NCI-H526 (cell line): ENCODE measurements around the gene SHH.

ENCODE experiments used
- DNase-seq, 2 experiments: peaks; one replicate each; lab custom pipeline; 2025; lab: John Stamatoyannopoulos, UW

The SHH gene

GRCh38 chr7:155811895-155812761, at the start of gene SHH:
SHH (minus strand) TSS chr7:155812463; CDS start chr7:155812122, 341 bp downstream.
- peak in 1 of 2 experiments; percentile 55 for DNase-seq

DNA sequence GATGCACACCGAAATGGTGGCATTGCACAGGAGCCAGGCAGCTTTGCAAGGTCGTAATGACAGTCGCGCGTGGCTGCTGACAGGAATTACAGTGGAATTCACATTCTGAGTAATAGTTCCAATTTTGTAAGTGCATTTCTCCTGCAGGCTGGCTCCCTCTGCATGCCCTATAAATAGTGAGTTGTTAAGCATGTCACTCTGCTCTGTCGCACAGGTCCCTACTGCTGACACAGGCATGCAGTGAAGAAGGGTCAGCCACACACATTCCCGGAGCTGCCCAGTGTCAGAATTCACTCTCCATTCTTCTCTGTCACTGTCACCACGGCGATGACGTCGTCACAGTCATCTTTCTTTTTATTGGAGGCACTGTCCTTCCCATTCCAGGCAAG, 49.2 kb upstream of the SHH start:
- DNase-seq: no peak

DNA sequence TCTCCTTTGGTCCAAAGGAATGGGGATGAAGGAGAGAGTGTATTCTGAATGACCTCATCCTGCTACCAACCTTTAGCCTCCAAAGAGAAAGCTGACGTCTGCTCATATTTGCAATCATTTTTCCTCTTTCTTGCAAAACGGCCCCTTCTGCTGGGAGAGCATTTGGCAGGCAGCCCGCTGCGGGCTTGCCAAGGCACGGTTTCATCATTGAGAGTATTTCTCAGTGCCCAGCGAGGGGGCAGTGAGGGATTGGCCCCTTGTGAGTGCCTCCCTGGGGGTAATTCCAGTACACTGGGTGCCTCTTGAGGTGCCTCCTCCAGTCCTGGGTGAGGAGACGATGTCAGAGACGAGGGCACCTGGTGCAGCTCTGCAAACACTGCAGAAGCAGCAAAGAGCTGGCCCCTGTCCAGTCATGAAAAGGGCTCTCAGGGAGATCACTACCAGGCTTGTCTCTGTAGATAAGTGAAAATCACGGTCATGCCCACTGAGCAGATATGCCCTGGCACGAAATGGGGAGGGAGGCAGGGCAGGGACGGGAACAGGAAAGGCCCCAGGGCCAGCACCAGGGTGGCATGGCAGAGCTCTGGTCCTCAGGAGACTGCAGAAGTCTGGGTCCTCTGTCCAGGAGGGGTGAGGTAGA, 48.7 kb upstream of the SHH start:
- DNase-seq: no peak

DNA sequence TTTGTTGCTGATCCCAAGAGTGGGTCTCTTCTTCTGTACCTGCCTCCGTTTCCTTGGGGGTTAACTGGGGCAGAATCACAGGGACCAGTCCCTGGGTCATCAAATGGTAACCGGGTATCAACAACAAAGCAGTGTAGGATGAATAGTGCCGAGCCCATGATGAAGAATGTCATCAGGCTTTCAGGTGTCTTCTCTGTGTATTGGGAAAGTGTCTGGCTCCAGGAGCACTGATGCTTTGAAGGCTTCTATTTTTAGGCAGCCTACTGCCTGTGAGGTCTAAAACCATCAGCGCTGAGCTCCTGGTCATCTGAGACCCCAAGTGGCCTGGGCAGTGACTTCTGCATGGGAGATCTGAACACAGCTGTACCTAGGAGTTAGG, 48.2 kb upstream of the SHH start:
- DNase-seq: no peak

DNA sequence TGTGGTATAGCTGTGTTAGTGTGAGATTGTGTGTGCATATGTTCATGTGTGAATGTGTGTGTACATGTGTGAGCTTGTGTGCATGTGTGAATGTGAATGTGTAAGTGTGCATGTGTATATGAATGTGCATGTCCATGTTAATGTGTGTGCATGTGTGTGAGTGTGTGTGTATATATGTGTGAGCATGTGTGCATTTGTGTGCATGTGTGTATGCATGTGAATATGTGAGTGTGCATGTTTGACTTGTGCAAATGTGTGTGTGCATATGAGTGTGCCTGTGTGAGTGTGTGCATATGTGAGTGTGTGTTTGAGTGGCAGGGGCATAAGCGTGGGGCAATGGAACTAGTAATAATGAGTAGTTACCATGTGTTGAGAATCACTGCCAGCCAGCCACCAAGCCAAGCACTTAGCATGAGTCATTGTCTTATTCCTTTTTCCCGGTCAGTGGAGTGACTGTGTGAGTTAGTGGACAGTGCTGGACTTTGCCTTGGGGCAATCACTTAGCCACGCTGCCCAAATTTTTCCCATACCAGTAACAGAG, 46.3 kb upstream of the SHH start:
- no peak for DNase-seq

DNA sequence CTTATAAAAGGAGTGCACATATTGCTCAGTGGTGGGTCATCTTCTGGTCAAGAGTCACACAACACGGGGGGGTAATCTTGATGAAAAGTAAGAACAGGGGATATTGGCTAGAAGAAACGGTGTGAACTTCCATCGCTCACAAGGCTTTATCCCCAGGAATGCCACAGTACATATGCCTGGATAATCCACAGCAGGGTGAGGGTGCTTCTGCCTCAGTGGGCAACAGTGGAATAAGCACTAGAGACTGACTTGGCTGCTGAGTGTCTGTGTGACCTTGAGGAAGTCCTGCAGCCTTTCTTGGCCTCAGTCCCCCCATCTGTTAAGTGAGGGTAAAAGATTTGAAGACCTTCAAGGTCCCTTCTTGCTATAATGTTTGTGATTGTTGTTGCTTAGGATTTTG, 44.9 kb upstream of the SHH start:
- no peak for DNase-seq

DNA sequence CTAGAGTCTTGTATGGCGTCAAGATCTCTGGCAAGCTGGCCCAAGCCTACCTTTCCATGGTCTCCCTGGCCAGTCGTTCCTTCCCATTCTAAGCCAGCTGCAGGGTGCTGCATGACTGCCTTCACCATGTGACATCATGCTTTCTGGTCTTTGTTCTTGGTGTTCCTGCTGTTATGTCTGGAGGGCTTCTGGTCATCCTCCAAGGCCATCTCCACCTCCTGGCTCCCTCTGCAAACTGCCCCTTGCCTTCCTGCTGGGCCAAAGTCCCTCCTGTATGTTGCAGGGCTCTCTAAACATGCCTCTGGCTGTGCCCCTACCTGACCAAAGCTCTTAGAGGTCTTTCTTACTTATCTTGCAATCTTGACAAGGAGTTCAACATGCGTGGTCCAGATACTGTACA, 44.4 kb upstream of the SHH start:
- DNase-seq: no peak

GRCh38 chr7:155852426-155853301, 40.4 kb upstream of the SHH start:
- no peak for DNase-seq

DNA sequence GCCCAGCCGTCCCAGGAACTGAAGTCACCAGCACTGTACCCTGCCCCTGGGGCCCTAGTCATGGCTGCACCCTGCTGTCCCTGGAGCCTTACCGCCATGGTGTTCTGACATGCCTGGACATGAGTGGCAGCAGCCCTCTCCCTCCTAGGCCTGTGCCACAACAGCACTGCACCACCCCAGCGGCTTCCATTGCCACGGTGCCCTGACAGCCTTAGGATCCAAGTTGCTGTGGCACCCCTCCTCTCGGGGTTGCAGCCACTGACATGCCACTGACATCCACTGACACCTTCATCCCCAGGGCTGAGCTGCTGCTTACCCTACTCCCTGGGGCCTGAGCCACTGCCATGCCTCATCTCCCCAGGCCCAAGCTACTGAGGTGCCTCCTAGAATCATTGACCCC, 39.6 kb upstream of the SHH start:
- no peak for DNase-seq

DNA sequence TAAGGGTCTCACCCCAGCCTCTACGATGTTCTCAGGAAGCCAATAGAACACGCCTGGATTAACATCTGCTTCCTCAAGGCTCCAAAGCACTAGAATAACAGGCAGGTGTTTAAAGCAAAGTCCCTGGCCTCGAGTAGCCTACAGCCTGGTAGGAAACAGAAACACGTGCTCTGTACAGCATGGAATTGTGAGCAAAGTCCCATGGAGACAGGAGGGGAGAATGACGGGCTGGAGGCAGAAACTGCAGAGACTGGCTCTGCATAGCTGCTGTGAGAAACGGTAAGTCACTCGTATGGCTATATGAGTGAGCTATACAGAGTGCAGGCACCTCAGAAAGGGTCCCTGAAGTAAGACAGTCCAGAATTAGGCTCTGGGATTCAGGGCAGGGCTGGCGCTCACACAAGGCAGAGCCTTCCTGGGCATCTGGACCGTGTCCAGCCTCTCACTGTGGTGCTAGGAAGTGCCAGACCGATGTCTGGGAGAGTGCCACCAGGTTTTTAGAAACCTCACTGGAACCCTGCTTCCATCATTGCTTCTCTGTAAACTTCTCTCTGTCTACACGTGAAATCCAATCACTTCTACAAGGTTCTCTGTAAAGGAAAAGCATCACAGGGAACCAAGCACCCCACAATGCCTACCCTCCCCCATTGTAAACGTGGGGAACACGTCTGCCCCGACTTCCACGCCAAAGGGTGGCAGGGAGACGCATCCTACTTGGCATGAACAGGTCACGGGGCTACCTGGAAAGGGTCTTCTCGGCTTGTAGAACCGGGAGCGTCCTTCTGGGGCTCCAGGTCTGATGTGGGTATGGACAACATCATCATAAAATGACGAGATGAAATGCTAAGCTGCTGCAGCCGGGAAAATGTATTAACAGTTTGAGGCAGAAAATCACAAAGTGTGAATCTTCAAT, 38.8 kb upstream of the SHH start:
- DNase-seq: no peak

GRCh38 chr7:155850001-155850436, 37.8 kb upstream of the SHH start:
- DNase-seq: no peak

DNA sequence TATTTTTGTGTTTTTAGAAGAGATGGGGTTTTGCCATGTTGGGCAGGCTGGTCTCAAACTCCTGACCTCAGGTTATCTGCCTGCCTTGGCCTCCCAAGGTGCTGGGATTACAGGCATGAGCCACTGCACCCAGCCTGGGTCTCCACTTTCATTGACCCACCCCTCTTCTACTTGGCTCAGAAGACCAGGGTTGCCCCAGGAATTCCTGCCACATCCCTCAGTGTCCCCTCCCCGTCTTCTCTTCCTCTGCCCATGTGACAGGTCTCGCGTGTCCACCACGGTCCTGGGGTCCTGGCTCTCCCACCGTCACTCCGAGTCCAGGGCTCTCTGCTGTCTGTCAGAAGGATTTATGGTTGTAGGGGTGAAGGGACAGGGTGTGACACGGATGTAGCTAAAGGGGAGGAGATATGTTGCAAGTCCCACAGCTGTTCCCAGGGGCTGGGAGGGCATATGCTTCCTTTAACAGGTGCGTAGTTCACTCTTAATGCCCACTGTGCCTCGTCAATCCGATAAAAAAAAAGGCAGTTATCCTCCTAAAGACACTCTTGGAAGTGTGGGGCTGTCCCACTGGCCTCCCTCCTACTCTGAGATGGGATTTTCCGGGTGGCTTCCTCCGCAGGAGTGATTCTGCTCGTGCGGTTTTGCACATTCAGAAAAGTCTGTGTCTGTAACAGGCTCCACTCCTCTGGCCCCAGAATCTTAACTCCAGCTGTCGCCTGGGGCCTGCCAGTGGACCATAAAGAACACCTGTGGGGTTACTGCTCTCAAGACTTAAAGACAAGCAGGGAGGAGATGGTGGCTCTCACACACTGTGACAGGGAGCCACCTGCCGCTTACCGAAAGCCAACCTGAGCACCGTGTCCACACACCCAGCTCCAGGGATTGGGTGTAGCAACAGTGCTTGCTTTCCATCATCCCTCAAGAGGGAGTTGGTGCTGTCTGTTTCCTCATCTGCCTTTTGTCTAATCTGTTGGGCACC, 36.7 kb upstream of the SHH start:
- no peak for DNase-seq

GRCh38 chr7:155847821-155848435, 35.7 kb upstream of the SHH start:
- DNase-seq: peak in 1 of 2 experiments; percentile 45

DNA sequence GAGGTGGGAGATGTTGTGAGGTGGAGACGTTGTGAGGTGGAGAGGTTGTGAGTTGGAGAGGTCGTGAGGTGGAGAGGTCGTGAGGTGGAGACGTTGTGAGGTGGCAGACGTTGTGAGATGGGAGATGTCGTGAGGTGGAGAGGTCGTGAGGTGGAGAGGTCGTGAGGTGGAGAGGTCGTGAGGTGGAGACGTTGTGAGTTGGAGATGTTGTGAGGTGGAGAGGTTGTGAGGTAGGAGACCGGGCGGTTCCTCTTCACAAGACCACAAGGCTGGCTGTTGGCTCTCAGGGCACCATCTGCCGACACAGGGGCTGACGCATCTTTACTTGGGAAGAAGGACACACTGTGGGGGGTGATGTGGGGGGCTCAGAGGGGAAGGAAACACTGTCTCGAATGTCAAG, 34.7 kb upstream of the SHH start:
- DNase-seq: no peak

DNA sequence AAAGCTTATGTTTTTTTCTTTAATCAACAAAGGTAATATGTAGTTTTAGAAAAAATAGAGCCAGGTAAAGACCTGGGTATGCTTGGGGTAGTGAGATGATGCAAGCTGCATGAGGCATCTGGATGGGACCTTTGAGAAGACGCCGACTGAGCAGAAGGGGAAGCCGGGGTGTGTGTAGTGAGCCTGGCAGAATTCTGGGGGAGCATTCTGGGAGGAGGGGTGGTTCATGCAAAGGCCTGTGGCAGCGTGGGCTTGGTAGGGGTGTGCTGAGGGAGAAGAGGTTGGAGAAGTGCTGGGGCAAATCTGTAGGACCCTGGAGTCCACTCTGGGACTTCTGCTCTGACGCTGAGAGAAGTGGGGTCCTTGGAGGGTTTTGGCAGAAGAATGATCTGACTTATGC, 33.9 kb upstream of the SHH start:
- DNase-seq: no peak

DNA sequence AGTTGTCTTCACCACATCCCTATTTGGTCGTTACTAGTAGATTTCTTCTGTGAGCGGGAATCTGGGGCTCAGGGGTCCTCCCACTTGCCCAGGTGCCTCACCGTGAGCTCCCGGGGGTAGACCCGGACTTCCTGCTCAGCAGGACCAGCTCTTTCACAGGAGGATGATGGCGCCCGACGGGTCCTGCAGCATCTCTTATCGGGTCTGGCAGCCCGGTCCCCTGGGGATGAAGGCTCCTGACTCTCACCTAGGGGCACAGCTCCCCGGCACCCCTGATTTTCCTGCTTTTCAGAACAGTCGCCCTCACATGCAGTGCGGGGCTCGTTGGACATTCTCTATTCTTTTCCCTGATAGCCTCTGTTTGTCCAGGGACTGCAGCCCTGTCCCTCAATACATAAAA, 33.0 kb upstream of the SHH start:
- DNase-seq: no peak

- no peak for DNase-seq
Observed at GRCh38 chr7:155844526-155844925, 32.3 kb upstream of the SHH start.

GRCh38 chr7:155844019-155844453, 31.8 kb upstream of the SHH start:
- DNase-seq: peak in 1 of 2 experiments; percentile 27

GRCh38 chr7:155843426-155844018, 31.3 kb upstream of the SHH start:
- DNase-seq: no peak
